T-cell (primary cell): Measurements from ENCODE around the gene DDIT3. TPM values are rescaled to one million over a fixed set of nuclear protein-coding genes. Genes with fewer than 3 reads are reported as not detected.

Experiments
- ATAC-seq, 4 experiments: fragments of 200-7000 bp in 3 of 4; fragments of 150-1000 bp in 1 of 4; cut with Tn5 transposase; replicated peaks in 1 of 4; 1 replicate in 3 of 4; 2 replicates in 1 of 4; pipeline ENCODE4 v1.10.0; 2021; ENCODE audit warnings: moderate library complexity in 3 of 4, mild to moderate bottlenecking in 2 of 4, moderate number of reproducible peaks in 1 of 4
- CTCF ChIA-PET, 2 donors: fragments of 300-600 bp; sonication (Branson Sonifier 250); formaldehyde crosslinking; loops; one replicate each; lab custom pipeline; 2022; ENCODE audit warnings: antibody characterized with exemption in 2 of 2; lab: Charles Lee
- POLR2A ChIA-PET, 2 donors: fragments of 300-600 bp; sonication (Branson Sonifier 250); formaldehyde crosslinking; loops; one replicate each; lab custom pipeline; 2022; ENCODE audit warnings: antibody characterized with exemption in 2 of 2; lab: Charles Lee
- DNase-seq, 35 experiments: peaks; one replicate each; pipeline versions ENCODE4 v3.0.0 to v3.0.0-alpha.2; 2013 to 2023
- H3K27ac ChIP-seq: one replicate; pipeline ENCODE4 v1.5.1; 2013; ENCODE audit warnings: low read length
- H3K27me3 ChIP-seq, 2 experiments: replicated peaks in 1 of 2; 1 replicate in 1 of 2; 2 replicates in 1 of 2; pipeline versions ENCODE4 v1.6.1 to v1.7.0; 2013; ENCODE audit warnings: low read length in 1 of 2, mixed read lengths in 1 of 2; ENCODE audit not compliant: control insufficient read depth in 2 of 2, insufficient read depth in 2 of 2; ENCODE audit errors: extremely low read depth in 1 of 2
- H3K36me3 ChIP-seq, 2 donors: 1 replicate in 1 of 2; 2 replicates in 1 of 2; pipeline versions ENCODE4 v1.6.1 to v1.7.0; 2013; ENCODE audit warnings: low read length in 1 of 2; ENCODE audit not compliant: control insufficient read depth in 2 of 2, insufficient read depth in 1 of 2; ENCODE audit errors: extremely low read depth in 1 of 2
- H3K4me1 ChIP-seq, 2 experiments: 1 replicate in 1 of 2; 2 replicates in 1 of 2; pipeline versions ENCODE4 v1.6.1 to v1.7.0; 2013; ENCODE audit warnings: low read length in 2 of 2, mixed read lengths in 1 of 2; ENCODE audit not compliant: insufficient read depth in 2 of 2, control insufficient read depth in 1 of 2; ENCODE audit errors: extremely low read depth in 1 of 2
- H3K4me3 ChIP-seq, 2 donors: 1 replicate in 1 of 2; 2 replicates in 1 of 2; pipeline versions ENCODE4 v1.5.1 to v1.7.0; 2013; ENCODE audit warnings: mild to moderate bottlenecking in 2 of 2, low read length in 1 of 2, moderate library complexity in 1 of 2; ENCODE audit not compliant: control insufficient read depth in 1 of 2; ENCODE audit errors: extremely low read depth in 1 of 2
- H3K9me3 ChIP-seq: 2 replicates; pipeline ENCODE4 v1.7.0; 2013
- H3K27ac Mint-ChIP-seq, 2 donors: one replicate each; pipeline ENCODE4 v1.8.0; 2020 to 2021; ENCODE audit warnings: mild to moderate bottlenecking in 2 of 2, mixed read lengths in 2 of 2
- H3K27me3 Mint-ChIP-seq, 2 donors: one replicate each; pipeline ENCODE4 v1.8.0; 2021 to 2022; ENCODE audit warnings: mixed read lengths in 2 of 2
- H3K36me3 Mint-ChIP-seq: one replicate; pipeline ENCODE4 v1.8.0; 2021; ENCODE audit warnings: mixed read lengths
- H3K4me1 Mint-ChIP-seq, 3 donors: one replicate each; pipeline ENCODE4 v1.8.0; 2020 to 2022; ENCODE audit warnings: mixed read lengths in 3 of 3, mild to moderate bottlenecking in 1 of 3
- H3K4me3 Mint-ChIP-seq, 3 donors: one replicate each; pipeline ENCODE4 v1.8.0; 2020 to 2022; ENCODE audit warnings: mild to moderate bottlenecking in 3 of 3, mixed read lengths in 3 of 3, moderate library complexity in 3 of 3
- H3K9me3 Mint-ChIP-seq, 3 donors: one replicate each; pipeline ENCODE4 v1.8.0; 2020 to 2022; ENCODE audit warnings: mixed read lengths in 3 of 3
- WGBS: methylation state at CpG from one replicate; pipeline ENCODE4 v1.1.5; 2013; ENCODE audit warnings: missing lambda C conversion rate; ENCODE audit not compliant: insufficient coverage; 5-methylcytosine and 5-hydroxymethylcytosine counted together
- total RNA-seq, 35 experiments: library from RNA in 6 of 35; stranded (reverse) in 6 of 35; fragments of 120-200 nt in 1 of 35; gene quantifications; one replicate each; pipeline versions ENCODE4 v1.2.1 to v1.2.4 and lab custom pipeline; 2013 to 2026

DDIT3 gene
- total RNA-seq, 5 donors from 2014 or later (not counting 1 experiment from before 2014, with no cell fraction given), result 34.5 to 93.5 (median 40.7) TPM

- CTCF ChIA-PET, result no interaction called here
- Histone ChIP-seq H3K27ac (no peak overlapping the region), H3K4me3 (no peak overlapping the region), H3K27me3 (peaks cover 3 to 4% of the 10 kb centered on the region in 2 experiments), H3K9me3 (no peaks in the 10 kb centered on the region), H3K36me3 (no peaks in the 10 kb centered on the region), H3K4me1 (no peaks in the 10 kb centered on the region)
- Mint-ChIP-seq H3K36me3 (no peaks in the 10 kb centered on the region), H3K4me1 (no peaks in the 10 kb centered on the region), H3K27ac (no peak overlapping the region), H3K9me3 (no peaks in the 10 kb centered on the region), H3K27me3 (peaks cover 10 to 19% of the 10 kb centered on the region in 2 donors), H3K4me3 (no peak overlapping the region)
- DNase-seq, result no peak
- WGBS, result no CpG with 5 or more reads among the region's 2 CpGs
- POLR2A ChIA-PET, result no interaction called here
- no peak for ATAC-seq
Observed at GRCh38 chr12:57560516-57560915, 40.2 kb upstream of the DDIT3 start.

- ChIA-PET POLR2A (no interaction called here), CTCF (interaction anchor here in 1 of 2 donors (0.5 kb wide), 1 partner anchor 57 kb away, joined by 6 read pairs; no protein-coding TSS in a partner anchor)
- no peak overlapping the region for H3K27ac ChIP-seq
- ATAC-seq (no peak), DNase-seq (no peak)
- H3K27me3 ChIP-seq, result peaks cover 3 to 4% of the 10 kb centered on the region in 2 experiments
- Mint-ChIP-seq H3K27me3 (peaks cover 8 to 10% of the 10 kb centered on the region in 2 donors), H3K4me3 (no peak overlapping the region), H3K27ac (no peak overlapping the region), H3K9me3 (no peaks in the 10 kb centered on the region), H3K36me3 (no peaks in the 10 kb centered on the region), H3K4me1 (no peaks in the 10 kb centered on the region)
- no peaks in the 10 kb centered on the region for H3K4me1 ChIP-seq
- no peaks in the 10 kb centered on the region for H3K36me3 ChIP-seq
- H3K4me3 ChIP-seq, result no peak overlapping the region
- H3K9me3 ChIP-seq, result no peaks in the 10 kb centered on the region
- WGBS, result no CpG with 5 or more reads among the region's 4 CpGs
Observed at GRCh38 chr12:57558864-57559263, 38.5 kb upstream of the DDIT3 start.

GRCh38 chr12:57554897-57555296 lies 34.6 kb upstream of the DDIT3 start:
- ATAC-seq (no peak), DNase-seq (no peak)
- H3K36me3 ChIP-seq, result no peaks in the 10 kb centered on the region
- ChIA-PET CTCF (no interaction called here), POLR2A (no interaction called here)
- no peaks in the 10 kb centered on the region for H3K9me3 ChIP-seq
- H3K27ac ChIP-seq, result no peak overlapping the region
- H3K4me1 ChIP-seq, result peaks cover 0 to 7% of the 10 kb centered on the region in 2 experiments
- Mint-ChIP-seq H3K27me3 (peaks cover 0 to 6% of the 10 kb centered on the region in 2 donors), H3K27ac (no peak overlapping the region), H3K9me3 (no peaks in the 10 kb centered on the region), H3K4me1 (peaks cover 8 to 11% (median 9%) of the 10 kb centered on the region in 3 donors), H3K4me3 (no peak overlapping the region), H3K36me3 (no peaks in the 10 kb centered on the region)
- H3K4me3 ChIP-seq, result no peak overlapping the region
- no CpG with 5 or more reads among the region's 1 CpG for WGBS
- peaks cover 6 to 12% of the 10 kb centered on the region in 2 experiments for H3K27me3 ChIP-seq

GRCh38 chr12:57554453-57554852 lies 34.1 kb upstream of the DDIT3 start:
- no peaks in the 10 kb centered on the region for H3K36me3 ChIP-seq
- H3K27me3 ChIP-seq, result peaks cover 7 to 16% of the 10 kb centered on the region in 2 experiments
- Mint-ChIP-seq H3K36me3 (no peaks in the 10 kb centered on the region), H3K27me3 (peaks cover 0 to 6% of the 10 kb centered on the region in 2 donors), H3K4me1 (peaks cover 9 to 11% (median 11%) of the 10 kb centered on the region in 3 donors), H3K27ac (no peak overlapping the region), H3K4me3 (no peak overlapping the region), H3K9me3 (no peaks in the 10 kb centered on the region)
- H3K9me3 ChIP-seq, result no peaks in the 10 kb centered on the region
- ChIA-PET CTCF (no interaction called here), POLR2A (no interaction called here)
- ATAC-seq (no peak), DNase-seq (no peak)
- no peak overlapping the region for H3K27ac ChIP-seq
- WGBS, result no CpG with 5 or more reads among the region's 2 CpGs
- peaks cover 2 to 10% of the 10 kb centered on the region in 2 experiments for H3K4me1 ChIP-seq
- no peak overlapping the region for H3K4me3 ChIP-seq

GRCh38 chr12:57553343-57554202 lies 33.3 kb upstream of the DDIT3 start:
- H3K27ac Mint-ChIP-seq, result no peak overlapping the region
- H3K36me3 ChIP-seq, result no peaks in the 10 kb centered on the region
- H3K4me1 ChIP-seq, result peaks cover 2 to 12% of the 10 kb centered on the region in 2 experiments
- 80% methylated on average over 3 of the region's 7 CpGs for WGBS
- H3K27me3 ChIP-seq, result peaks cover 15 to 20% of the 10 kb centered on the region in 2 experiments
- DNase-seq (no peak), ATAC-seq (no peak)
- no peak overlapping the region for H3K4me3 Mint-ChIP-seq
- H3K27me3 Mint-ChIP-seq, result peaks cover 0 to 8% of the 10 kb centered on the region in 2 donors
- no peaks in the 10 kb centered on the region for H3K9me3 Mint-ChIP-seq
- H3K4me3 ChIP-seq, result no peak overlapping the region
- CTCF ChIA-PET, result interaction anchor here in 1 of 2 donors (0.5 kb wide), 1 partner anchor 473 kb away, joined by 3 read pairs; no protein-coding TSS in a partner anchor
- H3K4me1 Mint-ChIP-seq, result peaks cover 11 to 15% (median 12%) of the 10 kb centered on the region in 3 donors
- H3K36me3 Mint-ChIP-seq, result no peaks in the 10 kb centered on the region
- POLR2A ChIA-PET, result no interaction called here
- H3K9me3 ChIP-seq, result no peaks in the 10 kb centered on the region
- no peak overlapping the region for H3K27ac ChIP-seq

GRCh38 chr12:57552835-57553313 lies 32.6 kb upstream of the DDIT3 start:
- H3K36me3 Mint-ChIP-seq, result no peaks in the 10 kb centered on the region
- no peak overlapping the region for H3K4me3 Mint-ChIP-seq
- H3K36me3 ChIP-seq, result no peaks in the 10 kb centered on the region
- peaks cover 2 to 12% of the 10 kb centered on the region in 2 experiments for H3K4me1 ChIP-seq
- H3K4me3 ChIP-seq, result no peak overlapping the region
- H3K9me3 ChIP-seq, result no peaks in the 10 kb centered on the region
- DNase-seq (no peak), ATAC-seq (no peak)
- H3K4me1 Mint-ChIP-seq, result peaks cover 11 to 15% (median 12%) of the 10 kb centered on the region in 3 donors
- H3K27me3 Mint-ChIP-seq, result peaks cover 0 to 9% of the 10 kb centered on the region in 2 donors
- no peaks in the 10 kb centered on the region for H3K9me3 Mint-ChIP-seq
- 25% methylated on average over 1 of the region's 6 CpGs for WGBS
- H3K27me3 ChIP-seq, result peaks cover 15 to 20% of the 10 kb centered on the region in 2 experiments
- no peak overlapping the region for H3K27ac Mint-ChIP-seq
- ChIA-PET CTCF (interaction anchor here in 1 of 2 donors (0.5 kb wide), 1 partner anchor 472 kb away, joined by 3 read pairs; no protein-coding TSS in a partner anchor), POLR2A (interaction anchor here in 1 of 2 donors (0.6 kb wide), 1 partner anchor 237 kb away, joined by 5 read pairs; no protein-coding TSS in a partner anchor)
- H3K27ac ChIP-seq, result no peak overlapping the region
